ENCODE measurements around the gene PPARG. TPM values are rescaled to one million over a fixed set of nuclear protein-coding genes. Genes with fewer than 3 reads are reported as not detected.
"Not testable (repeated sequence)": the region's sequence is repeated elsewhere in the genome, so short reads cannot be mapped to it uniquely, and the experiment has no call there.

Gene PPARG
- total RNA-seq, 3 donors from 2014 or later: 0.47 to 1.8 (median 0.83) TPM

- Mint-ChIP-seq H3K27me3 (ENCODE audit: low read depth) (peaks cover 12% of the 10 kb centered on the region), H3K4me3 (no peak overlapping the region), H3K9me3 (no peaks in the 10 kb centered on the region), H3K4me1 (ENCODE audit: low read depth) (no peaks in the 10 kb centered on the region), H3K36me3 (ENCODE audit: insufficient read depth) (no peaks in the 10 kb centered on the region)
- ATAC-seq (no peak), DNase-seq (no peak)
These were observed 156.0 kb downstream of the PPARG start for GRCh38 chr3:12444582-12445471.

- Mint-ChIP-seq H3K9me3 (no peaks in the 10 kb centered on the region), H3K4me3 (no peak overlapping the region), H3K27me3 (ENCODE audit: low read depth) (peaks cover 12% of the 10 kb centered on the region), H3K36me3 (ENCODE audit: insufficient read depth) (no peaks in the 10 kb centered on the region), H3K4me1 (ENCODE audit: low read depth) (no peaks in the 10 kb centered on the region)
- no peak for DNase-seq
- no peak for ATAC-seq
These were observed 156.8 kb downstream of the PPARG start for GRCh38 chr3:12445523-12446240.

GRCh38 chr3:12446298-12446697 is 157.4 kb downstream of the PPARG start:
- H3K4me1 Mint-ChIP-seq (ENCODE audit: low read depth): no peaks in the 10 kb centered on the region
- DNase-seq (no peak), ATAC-seq (no peak)
- H3K36me3 Mint-ChIP-seq (ENCODE audit: insufficient read depth): no peaks in the 10 kb centered on the region
- no peaks in the 10 kb centered on the region for H3K9me3 Mint-ChIP-seq
- no peak overlapping the region for H3K4me3 Mint-ChIP-seq
- H3K27me3 Mint-ChIP-seq (ENCODE audit: low read depth): peaks cover 12% of the 10 kb centered on the region

- no peak overlapping the region for H3K4me3 Mint-ChIP-seq
- no peaks in the 10 kb centered on the region for H3K36me3 Mint-ChIP-seq (ENCODE audit: insufficient read depth)
- peaks cover 12% of the 10 kb centered on the region for H3K27me3 Mint-ChIP-seq (ENCODE audit: low read depth)
- ATAC-seq: no peak
- no peak for DNase-seq
- H3K9me3 Mint-ChIP-seq: no peaks in the 10 kb centered on the region
- H3K4me1 Mint-ChIP-seq (ENCODE audit: low read depth): no peaks in the 10 kb centered on the region
These were observed 158.2 kb downstream of the PPARG start for GRCh38 chr3:12447075-12447474.

GRCh38 chr3:12448404-12449202 is 159.7 kb downstream of the PPARG start:
- not testable (repeated sequence) for H3K4me3 Mint-ChIP-seq; H3K4me1 Mint-ChIP-seq (ENCODE audit: low read depth); DNase-seq; H3K9me3 Mint-ChIP-seq; H3K27me3 Mint-ChIP-seq (ENCODE audit: low read depth); ATAC-seq; H3K36me3 Mint-ChIP-seq (ENCODE audit: insufficient read depth)

GRCh38 chr3:12449889-12450682 is 161.2 kb downstream of the PPARG start:
- H3K36me3 Mint-ChIP-seq (ENCODE audit: insufficient read depth): no peaks in the 10 kb centered on the region
- ATAC-seq (no peak), DNase-seq (no peak)
- no peaks in the 10 kb centered on the region for H3K4me1 Mint-ChIP-seq (ENCODE audit: low read depth)
- peaks cover 2% of the 10 kb centered on the region for H3K27me3 Mint-ChIP-seq (ENCODE audit: low read depth)
- no peaks in the 10 kb centered on the region for H3K9me3 Mint-ChIP-seq
- no peak overlapping the region for H3K4me3 Mint-ChIP-seq

- no peak for ATAC-seq
- no peaks in the 10 kb centered on the region for H3K4me1 Mint-ChIP-seq (ENCODE audit: low read depth)
- no peaks in the 10 kb centered on the region for H3K27me3 Mint-ChIP-seq (ENCODE audit: low read depth)
- H3K9me3 Mint-ChIP-seq: no peaks in the 10 kb centered on the region
- no peak for DNase-seq
- no peak overlapping the region for H3K4me3 Mint-ChIP-seq
- H3K36me3 Mint-ChIP-seq (ENCODE audit: insufficient read depth): no peaks in the 10 kb centered on the region
These were observed 162.6 kb downstream of the PPARG start for GRCh38 chr3:12451481-12451880.

- Mint-ChIP-seq H3K36me3 (ENCODE audit: insufficient read depth) (no peaks in the 10 kb centered on the region), H3K9me3 (no peaks in the 10 kb centered on the region), H3K4me1 (ENCODE audit: low read depth) (no peaks in the 10 kb centered on the region), H3K4me3 (no peak overlapping the region), H3K27me3 (ENCODE audit: low read depth) (no peaks in the 10 kb centered on the region)
- no peak for DNase-seq
- no peak for ATAC-seq
These were observed 163.1 kb downstream of the PPARG start for GRCh38 chr3:12451960-12452359.

- Mint-ChIP-seq H3K4me3 (no peak overlapping the region), H3K27me3 (ENCODE audit: low read depth) (no peaks in the 10 kb centered on the region), H3K9me3 (no peaks in the 10 kb centered on the region), H3K4me1 (ENCODE audit: low read depth) (no peaks in the 10 kb centered on the region), H3K36me3 (ENCODE audit: insufficient read depth) (no peaks in the 10 kb centered on the region)
- ATAC-seq: no peak
- no peak for DNase-seq
These were observed 163.8 kb downstream of the PPARG start for GRCh38 chr3:12452361-12453330.

- Mint-ChIP-seq H3K4me3 (no peak overlapping the region), H3K4me1 (ENCODE audit: low read depth) (no peaks in the 10 kb centered on the region)
These were observed 165.4 kb downstream of the PPARG start for GRCh38 chr3:12454076-12454815.

GRCh38 chr3:12454816-12455121 is 165.9 kb downstream of the PPARG start:
- no peaks in the 10 kb centered on the region for H3K27me3 Mint-ChIP-seq (ENCODE audit: low read depth)
- no peaks in the 10 kb centered on the region for H3K36me3 Mint-ChIP-seq (ENCODE audit: insufficient read depth)
- ATAC-seq (no peak), DNase-seq (no peak)
- H3K9me3 Mint-ChIP-seq: no peaks in the 10 kb centered on the region
- H3K4me1 Mint-ChIP-seq (ENCODE audit: low read depth): no peaks in the 10 kb centered on the region
- no peak overlapping the region for H3K4me3 Mint-ChIP-seq

More at GRCh38 chr3:12454076-12454815, 165.4 kb downstream of the PPARG start:
- H3K9me3 Mint-ChIP-seq: no peaks in the 10 kb centered on the region
- no peaks in the 10 kb centered on the region for H3K27me3 Mint-ChIP-seq (ENCODE audit: low read depth)
- DNase-seq (no peak), ATAC-seq (no peak)
- H3K36me3 Mint-ChIP-seq (ENCODE audit: insufficient read depth): no peaks in the 10 kb centered on the region

- no peaks in the 10 kb centered on the region for H3K9me3 Mint-ChIP-seq
- H3K27me3 Mint-ChIP-seq (ENCODE audit: low read depth): no peaks in the 10 kb centered on the region
- no peaks in the 10 kb centered on the region for H3K36me3 Mint-ChIP-seq (ENCODE audit: insufficient read depth)
These were observed 166.9 kb downstream of the PPARG start for GRCh38 chr3:12455740-12456139.

More at GRCh38 chr3:12455740-12456139, 166.9 kb downstream of the PPARG start:
- Mint-ChIP-seq H3K4me1 (ENCODE audit: low read depth) (no peaks in the 10 kb centered on the region), H3K4me3 (no peak overlapping the region)
- no peak for DNase-seq
- ATAC-seq: no peak

All from activated T-cell treated with anti-CD3 and anti-CD28 coated beads, Interleukin-2, amount 50 U/mL, for 4 hours (primary cell).